CD4-positive, alpha-beta T cell treated with Interleukin-2 at 100 ng/mL for 4 hours (primary cell): Measurements from ENCODE around the gene EEFSEC.

Source experiments
- DNase-seq: peaks from one replicate; pipeline ENCODE4 v3.0.0-alpha.2; 2020; ENCODE audit warnings: low spot score

The EEFSEC gene

DNA sequence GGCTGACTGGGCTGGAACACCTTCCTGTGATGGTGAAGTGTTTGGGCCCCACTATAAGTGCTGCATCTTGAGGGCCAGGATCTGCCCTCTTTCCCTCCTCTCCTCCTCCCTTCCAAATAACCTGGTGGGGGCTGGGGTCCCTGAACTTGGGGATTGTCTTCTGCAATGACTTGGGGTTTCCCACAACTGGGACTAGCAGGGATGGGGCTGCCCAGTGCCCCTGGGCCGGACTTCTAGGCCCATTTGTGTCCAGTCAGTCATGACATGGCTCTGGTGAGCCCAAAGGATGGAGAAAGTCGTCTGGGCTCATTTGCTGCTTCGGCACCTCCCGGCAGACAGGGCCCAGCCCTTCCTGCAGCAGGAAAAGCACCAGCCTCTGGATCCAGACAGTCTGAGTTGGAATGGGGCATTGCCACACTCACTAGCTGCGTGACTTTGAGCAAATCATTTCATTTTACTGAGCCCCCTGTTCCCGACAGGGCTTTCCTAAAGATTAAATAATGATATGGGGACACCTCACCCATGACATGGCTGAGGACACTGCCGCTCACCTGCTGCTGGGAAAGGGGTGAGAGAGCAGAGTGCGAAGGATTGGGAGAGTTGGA is 200.2 kb downstream of the EEFSEC start:
- DNase-seq: no peak

DNA sequence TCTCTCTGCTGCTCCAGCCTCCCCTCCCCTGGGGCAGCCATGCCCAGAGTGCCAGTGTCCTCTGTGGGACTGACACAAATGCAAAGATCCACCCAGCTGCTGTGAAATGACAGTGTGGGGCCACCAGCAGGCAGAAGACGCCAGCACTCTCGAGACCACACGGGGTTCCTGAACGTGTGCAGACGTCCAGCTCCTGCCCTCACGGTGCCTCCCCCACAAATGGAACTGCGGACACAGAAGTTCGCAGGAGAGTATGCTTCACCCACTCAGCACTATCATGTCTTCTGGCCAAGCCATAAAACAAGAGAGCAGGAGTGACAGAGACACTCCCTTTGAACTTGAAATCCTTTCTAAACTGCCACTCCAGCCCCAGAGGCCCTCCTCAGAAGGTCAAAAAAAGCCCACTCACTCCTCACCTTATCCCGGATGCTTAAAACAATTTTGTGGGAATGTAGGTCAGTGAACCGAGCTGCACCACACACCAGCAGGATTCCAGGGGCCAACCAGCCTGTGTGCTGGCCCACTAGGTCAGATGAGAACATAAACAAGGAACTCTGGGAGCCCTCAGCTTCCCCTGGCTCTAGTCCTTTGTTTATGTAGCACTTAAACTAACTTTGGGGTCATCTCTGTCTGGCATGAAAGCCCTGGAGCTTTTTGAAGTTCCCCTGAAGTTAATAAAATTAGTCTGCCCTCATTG is 200.9 kb downstream of the EEFSEC start:
- DNase-seq: no peak

DNA sequence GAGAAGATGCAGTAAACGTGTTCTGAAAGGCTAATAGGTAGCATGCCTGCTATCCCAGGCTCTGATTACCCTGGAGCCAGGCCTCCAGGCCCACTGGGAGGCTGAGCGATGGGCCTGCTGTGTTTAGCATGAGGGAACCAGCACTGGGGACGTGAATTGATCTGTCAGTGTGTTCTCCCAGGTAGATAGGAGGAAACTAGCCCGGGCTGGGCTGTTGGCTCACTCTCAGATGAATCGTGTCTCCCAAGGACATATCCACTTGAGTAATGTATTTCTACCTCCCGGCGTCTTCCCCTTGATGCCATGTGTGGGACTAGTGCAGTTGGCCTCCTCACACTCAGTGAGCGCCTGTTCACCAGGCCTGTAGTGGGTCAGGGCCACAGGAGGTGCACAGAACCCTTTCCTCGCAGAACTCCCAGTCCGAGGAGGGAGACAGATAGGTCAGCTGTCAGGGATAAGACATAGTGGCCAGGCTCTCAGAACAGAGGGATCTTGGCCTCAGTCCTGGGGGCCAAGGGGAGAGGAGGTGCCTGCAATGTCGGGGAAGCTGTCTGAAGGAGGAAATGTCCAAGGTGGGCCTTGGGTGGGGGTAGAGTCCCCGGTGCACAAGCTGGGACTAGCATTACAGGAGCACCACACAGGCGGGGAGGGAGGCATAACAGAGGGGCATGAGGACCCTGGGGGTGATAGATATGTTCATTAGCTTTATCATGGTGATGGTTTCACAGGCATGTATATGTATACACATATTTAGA is 201.7 kb downstream of the EEFSEC start:
- DNase-seq: no peak

DNA sequence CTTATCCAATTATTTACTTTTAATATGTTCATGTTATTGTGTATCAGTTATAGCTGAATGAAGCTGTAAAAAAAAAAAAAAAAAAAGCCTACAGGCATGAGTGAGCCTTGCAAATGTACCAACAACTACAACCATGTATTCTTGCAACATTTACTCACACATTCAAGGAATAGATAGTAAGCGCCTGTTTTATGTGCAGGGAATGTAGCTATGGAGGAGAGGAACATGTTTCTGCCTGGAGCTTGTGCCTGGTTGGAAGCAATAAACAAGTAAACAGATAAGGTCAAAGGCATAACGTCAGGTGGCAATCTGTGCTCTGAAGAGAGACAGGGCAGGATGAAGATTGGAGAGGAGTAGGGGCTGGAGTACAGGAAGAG is 202.2 kb downstream of the EEFSEC start:
- no peak for DNase-seq

DNA sequence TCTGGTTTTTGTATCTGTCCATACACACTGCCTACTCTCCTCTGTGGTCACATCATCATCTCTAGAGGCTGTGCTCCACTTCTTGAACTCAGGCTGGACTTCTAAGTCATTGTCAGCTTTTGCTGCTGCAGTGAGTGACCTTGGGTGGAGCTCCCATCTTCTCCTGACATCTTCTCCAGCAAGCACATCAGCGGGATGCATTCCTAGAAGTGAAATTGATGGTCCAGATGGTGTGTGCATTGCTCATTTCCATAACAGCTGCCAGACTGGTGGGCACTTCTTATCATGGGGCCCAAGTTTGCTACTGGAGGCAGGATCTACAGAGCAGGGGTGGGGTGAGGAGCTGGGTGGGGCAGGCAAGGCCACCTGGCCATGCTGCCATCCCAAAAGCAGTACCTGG is 203.5 kb downstream of the EEFSEC start:
- no peak for DNase-seq

DNA sequence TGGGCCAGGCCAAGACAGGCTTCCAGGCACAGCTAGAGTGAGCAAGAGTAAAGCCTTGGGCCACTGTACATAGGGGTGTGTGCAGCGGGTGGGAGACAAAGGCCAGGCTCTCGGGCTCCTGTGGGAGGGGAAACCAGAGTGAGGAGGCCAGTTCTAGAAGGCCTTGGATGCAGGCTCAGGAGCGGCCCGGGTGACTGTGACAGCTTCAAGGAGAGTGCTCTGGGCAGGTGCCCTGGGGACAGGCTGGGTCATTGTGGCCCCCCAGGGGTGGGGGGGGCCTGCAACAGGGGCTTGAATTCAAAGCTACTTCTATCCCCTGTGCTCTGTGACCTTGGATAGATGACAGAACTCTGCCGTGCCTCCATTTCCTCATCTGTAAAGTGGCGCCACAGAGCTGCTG is 204.3 kb downstream of the EEFSEC start:
- no peak for DNase-seq

DNA sequence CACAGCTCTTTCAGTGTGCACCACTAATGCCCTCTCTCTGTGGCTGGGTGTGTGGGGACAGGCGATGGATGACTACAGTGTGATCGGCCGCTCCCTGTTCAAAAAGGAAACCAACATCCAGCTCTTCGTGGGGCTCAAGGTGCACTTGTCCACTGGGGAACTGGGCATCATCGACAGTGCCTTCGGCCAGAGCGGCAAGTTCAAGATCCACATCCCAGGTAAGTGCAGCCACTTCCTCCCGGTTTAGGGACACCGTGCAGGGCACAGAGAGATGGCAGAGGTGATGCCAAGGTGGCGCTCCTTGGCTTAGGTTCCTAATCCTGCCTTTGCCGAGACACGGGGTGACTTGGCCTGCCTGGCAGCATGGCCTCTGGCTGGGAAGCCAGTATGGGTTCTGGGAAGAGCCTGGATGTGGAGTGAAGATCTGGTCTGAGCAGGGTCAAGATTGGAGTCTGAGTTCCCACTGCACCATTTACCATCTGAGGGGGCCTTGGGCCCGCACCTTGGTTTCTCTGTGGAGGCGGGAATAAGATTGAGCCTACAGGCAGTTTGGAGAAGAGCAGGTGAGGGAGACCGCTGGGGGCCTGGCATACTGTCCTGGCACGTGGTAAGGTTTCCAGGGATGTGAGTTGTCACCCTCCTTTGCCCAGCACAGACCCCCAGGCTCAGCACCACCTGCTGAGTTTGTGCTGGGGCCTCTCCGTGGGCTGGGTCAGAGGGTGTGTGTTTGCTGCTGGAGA is 205.0 kb downstream of the EEFSEC start:
- no peak for DNase-seq

DNA sequence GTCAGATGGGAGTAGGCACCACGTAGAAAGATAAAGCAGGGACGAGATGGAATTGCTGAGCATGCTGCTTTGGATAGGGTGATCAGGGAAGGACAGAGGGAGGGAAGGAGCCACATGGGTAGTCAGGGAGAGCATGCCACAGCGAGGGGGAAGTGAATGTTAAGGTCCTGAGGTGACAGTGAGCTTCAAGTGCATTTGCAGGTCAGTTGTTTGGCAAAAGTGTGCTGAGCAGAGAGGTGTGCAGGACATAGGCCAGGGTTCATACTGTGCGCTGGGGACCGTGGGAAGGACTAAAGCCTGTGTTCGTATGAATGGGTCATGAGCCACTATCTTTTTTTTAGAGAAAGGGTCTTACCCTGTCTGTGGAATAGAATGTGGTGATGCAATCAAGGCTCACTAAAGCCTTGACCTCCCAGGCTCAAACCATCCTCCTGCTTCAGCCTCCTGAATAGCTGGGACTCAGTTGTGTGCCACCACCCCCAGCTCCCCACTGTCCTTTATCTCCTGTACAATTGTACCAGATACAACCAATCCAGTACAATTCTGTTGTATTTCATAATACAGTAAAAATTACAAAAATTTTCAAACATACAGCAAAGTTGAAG is 205.9 kb downstream of the EEFSEC start:
- no peak for DNase-seq

DNA sequence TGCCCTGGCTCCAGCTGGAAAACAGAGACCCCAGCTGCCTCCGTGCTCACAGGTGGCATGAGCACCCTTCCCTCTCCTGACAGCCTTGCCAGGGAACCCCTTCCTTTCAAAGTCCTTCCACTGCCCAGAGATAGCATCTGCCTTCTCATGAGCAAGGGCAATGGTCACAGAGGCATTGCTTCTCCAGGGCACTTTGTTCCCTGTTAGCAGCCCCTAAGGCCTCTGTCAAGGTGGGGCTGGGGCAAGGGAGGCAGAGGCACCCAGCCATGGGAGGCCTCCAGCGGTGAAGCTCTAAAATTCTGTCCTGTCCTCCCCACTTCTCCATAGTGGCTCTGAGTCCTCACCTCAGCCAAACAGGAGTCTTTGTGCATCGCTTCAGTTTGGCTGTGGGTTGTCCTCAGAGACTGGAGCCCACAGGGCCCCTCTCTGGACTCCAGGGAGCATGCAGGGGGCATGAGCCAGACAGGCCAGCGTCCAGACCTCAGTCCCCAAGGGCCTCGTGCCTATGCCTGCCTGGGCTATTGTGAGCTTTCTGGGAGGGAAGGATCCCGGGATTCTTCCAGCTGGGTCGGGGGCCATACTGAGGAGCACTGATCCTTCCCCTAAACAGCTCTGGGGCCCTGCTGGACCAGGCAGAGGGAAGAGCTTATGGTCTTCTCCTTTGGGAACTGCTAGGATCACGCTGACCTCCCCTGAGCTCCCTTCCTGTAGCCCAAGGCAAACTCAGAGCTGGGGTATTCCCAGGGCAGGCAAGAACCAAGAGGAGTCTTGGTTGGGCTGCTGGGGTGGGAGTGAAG is 206.8 kb downstream of the EEFSEC start:
- DNase-seq: no peak

DNA sequence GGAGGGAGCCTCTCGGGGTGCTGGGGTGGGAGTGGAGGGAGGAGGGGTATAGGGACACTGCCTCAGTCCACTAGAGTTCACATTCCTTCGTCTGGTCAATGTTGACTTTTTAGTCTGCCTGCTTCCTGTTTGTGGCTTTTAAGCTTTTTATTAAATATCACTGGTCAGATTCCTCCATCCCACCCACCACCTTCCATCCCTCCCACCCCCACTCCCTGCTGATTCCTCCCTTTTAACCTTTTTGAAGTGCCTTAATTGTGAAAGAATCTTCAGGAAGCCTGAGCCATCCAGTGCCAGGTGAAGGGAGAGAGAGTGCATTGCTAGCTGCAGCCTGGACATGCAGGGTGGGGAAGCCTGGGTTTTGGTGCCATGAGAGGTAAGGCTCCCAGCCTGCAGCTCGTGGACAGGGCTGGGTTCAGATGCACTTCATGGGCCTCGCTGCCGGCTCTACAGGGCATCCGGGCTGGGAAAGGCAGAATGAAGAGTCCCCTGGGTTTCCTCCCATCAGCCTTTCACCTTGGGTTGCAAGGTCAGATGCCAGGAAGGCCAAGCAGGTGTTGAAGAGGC is 207.5 kb downstream of the EEFSEC start:
- no peak for DNase-seq

DNA sequence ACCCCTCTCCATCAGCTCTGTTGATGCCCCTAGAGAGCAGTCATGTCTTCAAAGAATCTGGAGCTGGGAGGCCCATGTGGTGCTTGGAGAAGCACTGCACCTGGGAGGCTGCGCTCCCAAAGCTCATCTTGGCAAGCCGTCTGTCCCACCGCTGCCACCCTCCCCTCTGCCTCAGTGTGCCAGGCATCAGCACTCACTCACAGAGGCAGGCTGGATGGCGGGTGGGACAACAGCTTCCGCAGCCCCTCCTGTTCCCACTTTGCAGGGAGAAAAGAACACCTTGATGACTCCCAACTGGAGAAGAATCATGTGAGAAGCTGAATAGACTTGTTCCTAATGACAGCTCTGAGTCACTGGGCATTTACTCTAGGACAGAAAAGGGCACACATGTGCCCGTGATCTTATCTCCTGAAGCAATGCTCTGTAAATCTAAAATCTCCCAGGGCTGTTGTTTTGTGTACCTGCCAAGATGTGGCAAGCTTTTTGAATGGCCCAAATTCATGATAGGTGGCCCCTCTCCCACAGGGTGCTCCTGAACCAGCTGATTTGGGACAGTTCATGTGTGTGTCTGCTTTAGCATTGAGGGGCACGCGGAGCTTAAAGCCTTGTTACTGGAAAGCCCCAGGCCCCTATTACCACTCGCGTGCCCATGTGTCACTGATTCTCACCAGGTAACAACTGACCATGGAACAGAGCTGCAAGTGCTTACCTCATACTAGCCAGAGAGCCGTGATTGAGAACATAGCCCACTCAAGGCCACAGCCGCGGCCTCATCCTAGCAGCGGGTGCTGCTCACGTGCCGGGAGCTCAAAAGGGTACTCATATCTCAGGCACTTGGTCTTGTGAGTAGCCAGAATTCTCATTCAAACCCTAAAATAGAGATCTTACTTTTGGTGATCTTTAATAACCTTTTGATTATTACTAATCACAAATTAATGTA is 209.0 kb downstream of the EEFSEC start:
- DNase-seq: no peak

DNA sequence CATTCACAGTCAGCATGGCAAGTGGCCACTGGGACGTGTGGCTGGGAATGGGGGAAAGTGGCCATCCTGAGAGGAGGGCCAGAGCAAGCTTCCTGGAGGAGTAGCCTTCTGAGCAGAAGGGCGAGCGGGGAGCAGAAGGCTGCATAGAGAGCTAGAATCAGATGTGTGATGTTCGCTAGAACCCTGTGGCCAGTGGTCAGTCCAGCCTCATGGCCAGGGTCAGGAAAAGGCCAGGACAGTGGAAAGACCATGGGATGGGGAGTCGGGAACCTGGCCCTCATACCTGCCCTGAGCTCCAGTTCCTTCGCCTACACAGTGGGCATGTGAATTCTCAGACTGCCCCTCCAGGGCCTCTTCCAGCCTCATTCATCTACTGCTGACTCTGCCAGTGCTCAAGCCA is 211.0 kb downstream of the EEFSEC start:
- DNase-seq: no peak

DNA sequence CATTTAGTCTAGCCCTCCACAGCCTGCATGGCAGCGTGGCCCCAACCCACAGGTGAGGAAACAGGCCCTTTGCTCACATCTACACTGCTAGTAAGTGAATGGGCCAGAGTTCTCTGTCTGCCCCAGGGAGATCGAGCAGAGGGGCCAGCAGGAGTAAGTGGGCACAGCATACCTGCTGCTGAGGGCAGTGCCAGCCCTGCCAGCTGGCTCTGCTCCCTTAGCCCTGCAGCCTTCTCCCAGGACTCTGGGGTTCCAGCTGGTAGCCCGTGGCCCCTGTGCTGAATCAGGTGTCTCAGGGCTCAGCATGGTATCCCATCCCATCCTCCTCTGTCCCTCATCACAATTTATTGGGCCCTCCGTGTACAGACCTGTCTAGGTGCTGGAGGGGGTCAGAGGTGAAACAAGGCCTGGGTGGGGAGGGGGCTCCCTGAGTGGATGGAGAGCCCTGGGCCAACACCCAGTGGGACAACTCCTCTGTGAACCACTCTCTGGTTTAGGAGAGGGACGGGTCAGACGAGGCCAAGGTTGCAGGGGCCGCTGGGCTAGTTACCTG is 211.6 kb downstream of the EEFSEC start:
- no peak for DNase-seq

DNA sequence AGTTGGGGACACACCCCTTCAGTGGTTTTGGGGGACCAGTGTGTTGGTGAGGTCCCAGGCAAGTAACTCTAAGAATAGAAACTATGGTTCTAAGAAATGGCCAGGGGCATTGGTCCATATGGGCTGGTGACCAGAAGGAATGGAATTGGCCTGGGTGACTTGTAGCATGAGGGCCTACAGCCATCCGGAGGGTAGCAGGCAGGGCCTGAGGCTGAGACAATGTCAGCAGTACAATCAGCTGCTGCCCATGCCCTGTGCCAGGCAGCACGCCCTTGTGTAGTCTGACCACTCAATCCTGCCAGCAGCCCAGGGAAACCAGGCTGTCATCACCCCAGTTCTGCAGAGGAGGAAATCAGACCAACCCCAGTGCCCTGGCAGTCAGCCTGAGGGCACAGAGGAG is 212.9 kb downstream of the EEFSEC start:
- DNase-seq: no peak

DNA sequence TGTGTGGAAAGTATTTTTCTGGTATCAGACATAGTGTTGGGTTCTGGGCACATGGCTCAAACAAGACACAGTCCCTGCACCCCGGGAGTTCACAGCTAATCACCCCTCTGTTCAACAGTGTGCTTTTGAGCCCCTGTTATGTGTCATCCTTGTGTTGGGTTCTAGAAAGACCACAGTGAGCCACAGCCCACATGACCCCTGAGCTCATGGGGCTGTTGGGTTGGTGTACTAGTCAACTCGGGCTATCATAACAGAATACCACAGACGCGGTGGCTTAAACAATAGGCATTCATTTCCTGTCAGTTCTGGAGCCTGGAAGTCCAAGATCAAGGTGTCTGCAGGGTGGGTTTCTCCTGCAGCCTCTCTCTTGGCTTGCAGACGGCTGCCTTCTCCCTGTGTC is 213.4 kb downstream of the EEFSEC start:
- DNase-seq: no peak

DNA sequence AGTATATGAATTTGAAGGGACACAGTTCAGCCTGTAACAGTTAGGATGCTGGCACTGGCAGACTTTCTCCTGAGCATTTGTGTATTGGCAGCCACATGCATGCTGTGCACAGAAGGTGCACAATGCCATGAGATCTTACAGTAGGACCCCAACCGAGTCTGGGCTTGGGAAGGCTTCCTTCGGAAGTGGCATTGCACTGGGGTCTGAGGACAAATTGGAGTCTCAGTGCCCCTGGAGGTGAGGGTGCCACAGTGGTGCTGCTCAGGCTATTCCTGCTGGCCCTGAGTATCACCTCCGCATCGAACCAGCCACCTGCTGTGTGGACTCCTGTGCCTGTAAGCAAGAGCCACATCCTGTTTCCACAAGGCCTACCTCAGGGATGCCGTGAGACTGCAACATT is 213.9 kb downstream of the EEFSEC start:
- no peak for DNase-seq

DNA sequence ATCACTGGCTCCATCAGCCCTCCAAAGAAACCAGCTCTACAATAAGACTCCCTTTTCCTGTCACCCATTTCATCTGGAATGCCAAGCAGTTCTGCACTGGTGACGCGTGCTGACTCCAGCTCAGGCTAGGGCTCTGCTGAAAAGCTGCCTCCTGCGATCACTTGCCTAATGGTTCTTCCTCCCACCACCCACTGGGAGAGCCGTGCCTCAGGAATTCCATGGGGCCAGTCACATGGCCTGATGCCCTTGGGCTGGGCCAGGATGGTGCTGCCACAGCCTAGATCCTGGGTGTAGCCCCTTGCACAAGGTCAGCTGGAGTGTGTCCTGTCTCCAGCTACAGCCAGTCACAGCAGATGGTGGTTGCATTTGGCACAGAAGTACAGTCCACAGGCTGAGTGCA is 214.5 kb downstream of the EEFSEC start:
- DNase-seq: no peak

DNA sequence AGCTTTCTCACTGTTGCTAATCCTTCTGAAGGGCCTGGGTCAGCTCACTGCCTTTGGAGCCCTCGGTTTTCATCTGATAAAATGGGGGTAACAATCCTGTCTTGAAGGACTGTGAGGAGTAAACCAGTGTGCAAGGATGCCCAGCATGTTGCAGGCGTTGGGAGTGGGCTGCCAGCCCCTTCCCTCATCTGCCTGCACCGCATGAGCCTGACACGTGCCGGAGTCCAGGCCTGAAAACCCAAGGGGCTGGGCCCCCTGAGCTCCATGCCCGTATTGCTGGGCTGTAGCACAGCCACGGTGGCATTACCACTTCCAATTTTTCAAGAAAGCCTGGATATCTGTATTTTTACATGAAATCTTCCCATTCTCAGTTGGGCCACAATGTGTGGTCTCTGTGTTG is 215.3 kb downstream of the EEFSEC start:
- DNase-seq: no peak

DNA sequence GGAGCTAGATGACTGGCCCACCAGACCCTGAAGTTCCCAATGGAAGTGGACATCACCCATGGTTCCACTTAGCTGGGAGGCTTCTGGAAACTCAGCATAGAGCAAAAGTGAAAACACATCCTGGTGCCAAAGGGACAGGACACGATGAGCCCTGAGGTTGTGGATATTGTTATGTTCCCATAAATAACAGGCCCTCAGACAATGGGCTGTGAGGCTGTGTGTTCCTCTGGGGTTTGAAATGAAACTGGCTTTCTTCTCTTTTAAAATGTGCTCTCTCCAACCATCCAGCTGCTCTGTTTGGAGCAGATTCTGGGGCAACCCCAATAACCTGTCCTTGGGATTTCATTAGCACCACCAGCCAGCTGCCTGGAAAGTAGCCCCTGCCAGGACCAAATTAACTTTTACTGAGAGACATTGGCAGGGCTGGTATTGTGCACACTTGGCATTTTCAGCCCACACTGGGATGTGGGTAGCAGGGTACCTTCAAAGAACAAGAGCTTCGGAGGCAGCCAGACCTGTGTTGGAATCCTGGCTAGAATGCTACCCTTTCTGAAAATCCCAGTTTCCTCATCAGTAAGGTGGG is 215.9 kb downstream of the EEFSEC start:
- no peak for DNase-seq
